ENCODE measurements around the gene RIC8B. TPM values are rescaled to one million over a fixed set of nuclear protein-coding genes. Genes with fewer than 3 reads are reported as not detected.
A peak's percentile ranks its signal among the peaks of the same experiment; 100 is the strongest.

RIC8B gene
- polyA plus RNA-seq, 1 donor (not counting 4 experiments of a cell fraction or from before 2014, with no cell fraction given): 6.8 TPM

GRCh38 chr12:106764220-106764619 is 10.3 kb upstream of the RIC8B start:
- Histone ChIP-seq H4K20me1 (ENCODE audit: control insufficient read depth, extremely low read depth, insufficient read depth, low read length) (no peaks in the 10 kb centered on the region), H3K27ac (ENCODE audit: control insufficient read depth, insufficient read depth, low read length) (no peak overlapping the region), H3K27me3 (ENCODE audit: control insufficient read depth, extremely low read depth, insufficient read depth, low read length) (peaks cover 14% of the 10 kb centered on the region), H3K4me2 (ENCODE audit: control insufficient read depth, extremely low read depth, insufficient read depth, low read depth, low read length) (no peak overlapping the region), H3K9me3 (ENCODE audit: control insufficient read depth, low read depth, low read length) (no peaks in the 10 kb centered on the region), H3K9me1 (ENCODE audit: control insufficient read depth, extremely low read depth, insufficient read depth, low read length) (no peaks in the 10 kb centered on the region), H2AFZ (ENCODE audit: control insufficient read depth, low read length) (no peak overlapping the region), H3K79me2 (ENCODE audit: control insufficient read depth, insufficient read depth, low read length) (no peaks in the 10 kb centered on the region), H3K36me3 (ENCODE audit: control insufficient read depth in 2 of 2, extremely low read depth in 1 of 2, insufficient read depth in 2 of 2, low read length in 2 of 2) (no peaks in the 10 kb centered on the region), H3K9ac (ENCODE audit: control insufficient read depth, extremely low read depth, insufficient read depth, low read length) (no peak overlapping the region), H3K4me1 (ENCODE audit: control insufficient read depth, extremely low read depth, insufficient read depth, low read length) (no peaks in the 10 kb centered on the region), H3K4me3 (ENCODE audit: control insufficient read depth in 2 of 3, extremely low read depth in 1 of 3, insufficient read depth in 2 of 3, low read depth in 1 of 3, low read length in 3 of 3) (no peak overlapping the region)
- FAIRE-seq (no peak), DNase-seq (ENCODE audit: low read depth, low spot score) (no peak)
- dilution Hi-C loops (cut with MboI; ENCODE audit: extremely low pct_ligation_motif_present, low sequenced_read_pairs): no loop called here
- TF ChIP-seq CTCF (optimal IDR thresholded peaks at IDR 0.05 in 1 of 3, IDR thresholded peaks at IDR 0.05 in 1 of 3, conservative IDR thresholded peaks at IDR 0.05 in 1 of 3; ENCODE audit: extremely low read depth in 1 of 3, insufficient read depth in 2 of 3, low read length in 3 of 3): no peak
- no peak for TF ChIP-seq EZH2 (IDR thresholded peaks at IDR 0.05; ENCODE audit: low read length)

- Histone ChIP-seq H3K27me3 (ENCODE audit: control insufficient read depth, extremely low read depth, insufficient read depth, low read length) (peaks cover 14% of the 10 kb centered on the region), H3K36me3 (ENCODE audit: control insufficient read depth in 2 of 2, extremely low read depth in 1 of 2, insufficient read depth in 2 of 2, low read length in 2 of 2) (no peaks in the 10 kb centered on the region), H3K79me2 (ENCODE audit: control insufficient read depth, insufficient read depth, low read length) (no peaks in the 10 kb centered on the region), H3K9me3 (ENCODE audit: control insufficient read depth, low read depth, low read length) (no peaks in the 10 kb centered on the region), H2AFZ (ENCODE audit: control insufficient read depth, low read length) (no peak overlapping the region), H4K20me1 (ENCODE audit: control insufficient read depth, extremely low read depth, insufficient read depth, low read length) (no peaks in the 10 kb centered on the region), H3K27ac (ENCODE audit: control insufficient read depth, insufficient read depth, low read length) (no peak overlapping the region), H3K9ac (ENCODE audit: control insufficient read depth, extremely low read depth, insufficient read depth, low read length) (no peak overlapping the region), H3K4me3 (ENCODE audit: control insufficient read depth in 2 of 3, extremely low read depth in 1 of 3, insufficient read depth in 2 of 3, low read depth in 1 of 3, low read length in 3 of 3) (no peak overlapping the region), H3K4me2 (ENCODE audit: control insufficient read depth, extremely low read depth, insufficient read depth, low read depth, low read length) (no peak overlapping the region), H3K4me1 (ENCODE audit: control insufficient read depth, extremely low read depth, insufficient read depth, low read length) (no peaks in the 10 kb centered on the region), H3K9me1 (ENCODE audit: control insufficient read depth, extremely low read depth, insufficient read depth, low read length) (no peaks in the 10 kb centered on the region)
- dilution Hi-C loops (cut with MboI; ENCODE audit: extremely low pct_ligation_motif_present, low sequenced_read_pairs): no loop called here
- TF ChIP-seq EZH2 (IDR thresholded peaks at IDR 0.05; ENCODE audit: low read length) (no peak), CTCF (optimal IDR thresholded peaks at IDR 0.05 in 1 of 3, IDR thresholded peaks at IDR 0.05 in 1 of 3, conservative IDR thresholded peaks at IDR 0.05 in 1 of 3; ENCODE audit: extremely low read depth in 1 of 3, insufficient read depth in 2 of 3, low read length in 3 of 3) (peak in 2 of 3 experiments; percentile 30 to 34)
- FAIRE-seq (no peak), DNase-seq (ENCODE audit: low read depth, low spot score) (no peak)
Observed at GRCh38 chr12:106764738-106765137, 9.7 kb upstream of the RIC8B start.

All from keratinocyte (primary cell).